SK-N-SH treated with all-trans-retinoic acid at 6 μM for 48 hours (cell line): Measurements from ENCODE around the gene NUP210.

Experiments used
- ATAC-seq: fragments of 200-7000 bp; cut with Tn5 transposase; 3 replicates; pipeline ENCODE4 v1.9.1; 2020; ENCODE audit warnings: mild to moderate bottlenecking, moderate library complexity
- ARNTL ChIP-seq: fragments of 450-650 bp; formaldehyde crosslinking; IDR thresholded peaks from 2 replicates; pipeline ENCODE4 v1.5.0; 2020; ENCODE audit warnings: low read depth, mild to moderate bottlenecking, moderate library complexity, borderline replicate concordance
- BACH2 ChIP-seq: fragments of 250-450 bp; sonication (Bioruptor Pico); IDR thresholded peaks from 2 replicates; pipeline ENCODE4 v1.9.0; 2021; ENCODE audit warnings: mild to moderate bottlenecking, borderline replicate concordance
- CREB5 ChIP-seq: fragments of 250-450 bp; sonication (Bioruptor Pico); IDR thresholded peaks from 2 replicates; pipeline ENCODE4 v1.5.1; 2020; ENCODE audit warnings: low read depth, mild to moderate bottlenecking, moderate library complexity
- CSDC2 ChIP-seq: fragments of 250-450 bp; sonication (Bioruptor Pico); IDR thresholded peaks from 2 replicates; pipeline ENCODE4 v1.5.0; 2020; ENCODE audit warnings: mild to moderate bottlenecking, moderate library complexity
- CSRNP3 ChIP-seq: fragments of 250-450 bp; sonication (Bioruptor Pico); IDR thresholded peaks from 2 replicates; pipeline ENCODE4 v1.5.1; 2021; ENCODE audit warnings: mild to moderate bottlenecking, moderate library complexity
- GLIS3 ChIP-seq: fragments of 250-450 bp; sonication (Bioruptor Pico); IDR thresholded peaks from 2 replicates; pipeline ENCODE4 v1.5.0; 2020; ENCODE audit warnings: mild to moderate bottlenecking, moderate library complexity
- ISL1 ChIP-seq: fragments of 250-450 bp; sonication (Bioruptor Pico); IDR thresholded peaks from 2 replicates; pipeline ENCODE4 v2.1.2; 2022; ENCODE audit warnings: mild to moderate bottlenecking, moderate library complexity
- OSR1 ChIP-seq: fragments of 250-450 bp; sonication (Bioruptor Pico); IDR thresholded peaks from 2 replicates; pipeline ENCODE4 v1.8.0; 2022; ENCODE audit warnings: moderate library complexity, mild to moderate bottlenecking, inconsistent platforms
- PATZ1 ChIP-seq: fragments of 250-450 bp; sonication (Bioruptor Pico); IDR thresholded peaks from 2 replicates; pipeline ENCODE4 v1.8.0; 2020; ENCODE audit warnings: mild to moderate bottlenecking, moderate library complexity, borderline replicate concordance
- POU6F1 ChIP-seq: fragments of 250-450 bp; sonication (Bioruptor Pico); IDR thresholded peaks from 2 replicates; pipeline ENCODE4 v1.8.0; 2021; ENCODE audit warnings: low read depth, mild to moderate bottlenecking, moderate library complexity, borderline replicate concordance
- PPARA ChIP-seq: fragments of 250-450 bp; sonication (Bioruptor Pico); IDR thresholded peaks from 2 replicates; pipeline ENCODE4 v1.5.0; 2020; ENCODE audit warnings: mild to moderate bottlenecking, borderline replicate concordance
- RARB ChIP-seq: fragments of 250-450 bp; sonication (Bioruptor Pico); IDR thresholded peaks from 2 replicates; pipeline ENCODE4 v1.8.0; 2021; ENCODE audit warnings: mild to moderate bottlenecking, moderate library complexity
- SNAI2 ChIP-seq: fragments of 250-450 bp; sonication (Bioruptor Pico); IDR thresholded peaks from 2 replicates; pipeline ENCODE4 v1.5.0; 2020; ENCODE audit warnings: mild to moderate bottlenecking, moderate library complexity
- TCF4 ChIP-seq: fragments of 250-450 bp; sonication (Bioruptor Pico); IDR thresholded peaks from 2 replicates; pipeline ENCODE4 v1.8.0; 2021; ENCODE audit warnings: mild to moderate bottlenecking, moderate library complexity, borderline replicate concordance
- TOX ChIP-seq: fragments of 250-450 bp; sonication (Bioruptor Pico); IDR thresholded peaks from 2 replicates; pipeline ENCODE4 v1.8.0; 2021; ENCODE audit warnings: mild to moderate bottlenecking, moderate library complexity, borderline replicate concordance
- ZC3H10 ChIP-seq: fragments of 250-450 bp; sonication (Bioruptor Pico); IDR thresholded peaks from 2 replicates; pipeline ENCODE4 v1.5.1; 2021; ENCODE audit warnings: mild to moderate bottlenecking, moderate library complexity
- ZFP3 ChIP-seq: fragments of 250-450 bp; sonication (Bioruptor Pico); IDR thresholded peaks from 2 replicates; pipeline ENCODE4 v1.5.0; 2020; ENCODE audit warnings: mild to moderate bottlenecking, moderate library complexity
- ZFP30 ChIP-seq: fragments of 450-650 bp; formaldehyde crosslinking; IDR thresholded peaks from 2 replicates; pipeline ENCODE4 v1.5.0; 2022; ENCODE audit warnings: mild to moderate bottlenecking, moderate library complexity
- ZNF565 ChIP-seq: fragments of 450-650 bp; formaldehyde crosslinking; conservative IDR thresholded peaks from 2 replicates; pipeline ENCODE4 v1.5.0; 2020; ENCODE audit warnings: low read depth, mild to moderate bottlenecking, moderate library complexity
- ZNF70 ChIP-seq: fragments of 450-650 bp; formaldehyde crosslinking; IDR thresholded peaks from 2 replicates; pipeline ENCODE4 v1.5.0; 2020; ENCODE audit warnings: mild to moderate bottlenecking, moderate library complexity
- ZNF8 ChIP-seq: fragments of 450-650 bp; formaldehyde crosslinking; IDR thresholded peaks from 2 replicates; pipeline ENCODE4 v1.5.0; 2020; ENCODE audit warnings: mild to moderate bottlenecking, moderate library complexity

NUP210 gene

GRCh38 chr3:13319564-13320220 lies 100.4 kb downstream of the NUP210 start:
- no peak for ATAC-seq
- TF ChIP-seq BACH2 (CRISPR knock-in tag) = no peak
- no peak for TF ChIP-seq ISL1
- TF ChIP-seq RARB (CRISPR knock-in tag) = no peak
- no peak for TF ChIP-seq ZNF565 (CRISPR knock-in tag)
- no peak for TF ChIP-seq CSDC2
- no peak for TF ChIP-seq ZNF8 (CRISPR knock-in tag)
- no peak for TF ChIP-seq OSR1 (CRISPR knock-in tag)
- no peak for TF ChIP-seq ZC3H10 (CRISPR knock-in tag)
- no peak for TF ChIP-seq GLIS3 (CRISPR knock-in tag)
- TF ChIP-seq, all 23 proteins: peak for 0

- TF ChIP-seq TOX (CRISPR knock-in tag) = no peak
- TF ChIP-seq, all 23 proteins: peak for 0
- ATAC-seq = no peak
Observed at GRCh38 chr3:13318626-13319470, 101.3 kb downstream of the NUP210 start.

GRCh38 chr3:13317596-13318320 lies 102.4 kb downstream of the NUP210 start:
- no peak for ATAC-seq
- TF ChIP-seq ZC3H10 (CRISPR knock-in tag) = no peak
- no peak for TF ChIP-seq TOX (CRISPR knock-in tag)
- TF ChIP-seq OSR1 (CRISPR knock-in tag) = no peak
- TF ChIP-seq ZNF70 (CRISPR knock-in tag) = no peak
- TF ChIP-seq ZFP30 (CRISPR knock-in tag) = no peak
- TF ChIP-seq GLIS3 (CRISPR knock-in tag) = no peak
- TF ChIP-seq POU6F1 (CRISPR knock-in tag) = no peak
- TF ChIP-seq ZNF8 (CRISPR knock-in tag) = no peak
- no peak for TF ChIP-seq ZFP3 (CRISPR knock-in tag)
- TF ChIP-seq ARNTL (CRISPR knock-in tag) = no peak
- TF ChIP-seq SNAI2 (CRISPR knock-in tag) = no peak
- no peak for TF ChIP-seq CSRNP3 (CRISPR knock-in tag)
- TF ChIP-seq CREB5 (CRISPR knock-in tag) = no peak
- TF ChIP-seq CSDC2 = no peak
- no peak for TF ChIP-seq ZNF565 (CRISPR knock-in tag)
- no peak for TF ChIP-seq PPARA
- no peak for TF ChIP-seq RARB (CRISPR knock-in tag)
- TF ChIP-seq BACH2 (CRISPR knock-in tag) = no peak
- no peak for TF ChIP-seq PATZ1 (CRISPR knock-in tag)
- TF ChIP-seq TCF4 (CRISPR knock-in tag) = no peak
